ENCODE results near the gene XDH.
A peak's percentile ranks its signal among the peaks of the same experiment; 100 is the strongest.

The XDH gene

DNA sequence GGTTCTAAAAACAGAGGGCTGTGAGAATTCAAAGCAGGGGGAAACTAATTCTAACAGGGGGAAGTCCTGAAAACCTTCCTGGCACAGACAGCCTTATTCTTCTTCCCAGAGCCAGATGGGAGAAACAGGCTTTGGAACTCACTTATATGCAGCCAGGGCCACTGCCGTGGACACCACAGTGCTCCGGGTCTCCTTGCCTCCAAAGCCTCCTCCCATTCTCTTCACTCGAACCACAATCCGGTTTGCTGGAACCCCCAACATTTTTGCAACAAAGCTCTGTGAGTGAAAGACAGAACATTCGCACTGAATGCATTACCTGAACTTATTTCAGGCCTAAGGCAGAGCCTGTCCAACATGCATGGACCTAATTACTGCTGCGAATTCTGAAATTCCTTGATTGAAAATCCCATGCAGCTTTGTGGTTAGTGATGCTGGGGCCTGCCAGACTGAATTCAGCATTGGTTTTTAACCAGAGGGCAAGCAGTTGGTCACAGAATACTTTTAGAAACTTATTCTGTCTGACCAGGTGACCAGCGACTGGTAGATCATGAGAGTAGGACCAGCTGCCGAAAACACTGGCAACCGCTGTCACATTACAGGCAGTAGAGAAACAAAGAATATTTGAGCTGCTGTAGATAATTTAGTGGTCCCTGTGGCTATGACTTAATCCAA lies 48.6 kb downstream of the XDH start:
- DNase-seq (ENCODE audit: low read depth in 3 of 3): no peak

- DNase-seq (ENCODE audit: low read depth in 3 of 3): no peak
Measured at GRCh38 chr2:31365348-31365747, 49.2 kb downstream of the XDH start.

GRCh38 chr2:31363956-31364750 lies 50.4 kb downstream of the XDH start:
- DNase-seq (ENCODE audit: low read depth in 3 of 3): no peak

GRCh38 chr2:31362581-31362980 lies 52.0 kb downstream of the XDH start:
- DNase-seq (ENCODE audit: low read depth in 3 of 3): no peak

DNA sequence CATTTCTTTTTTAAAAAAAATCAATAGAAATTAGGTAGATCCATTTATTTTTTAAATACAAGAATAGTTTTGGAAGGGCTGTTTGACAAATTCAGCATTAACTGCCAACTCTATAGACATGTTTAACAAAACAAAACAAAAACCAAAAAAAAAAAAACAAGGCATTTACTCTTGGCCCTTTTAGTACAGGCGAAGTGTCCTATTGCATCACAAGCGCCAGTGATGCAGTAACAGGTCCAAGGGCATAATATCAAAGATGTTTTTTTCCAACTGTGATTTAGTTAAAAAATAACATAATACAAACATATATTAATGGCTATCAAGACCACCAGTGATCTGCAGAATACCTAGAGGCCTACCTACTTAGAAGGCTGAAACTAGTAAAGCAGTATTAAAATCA lies 55.3 kb downstream of the XDH start:
- DNase-seq (ENCODE audit: low read depth in 3 of 3): no peak

- DNase-seq (ENCODE audit: low read depth in 3 of 3): no peak
Measured at GRCh38 chr2:31354837-31355236, 59.7 kb downstream of the XDH start.

DNA sequence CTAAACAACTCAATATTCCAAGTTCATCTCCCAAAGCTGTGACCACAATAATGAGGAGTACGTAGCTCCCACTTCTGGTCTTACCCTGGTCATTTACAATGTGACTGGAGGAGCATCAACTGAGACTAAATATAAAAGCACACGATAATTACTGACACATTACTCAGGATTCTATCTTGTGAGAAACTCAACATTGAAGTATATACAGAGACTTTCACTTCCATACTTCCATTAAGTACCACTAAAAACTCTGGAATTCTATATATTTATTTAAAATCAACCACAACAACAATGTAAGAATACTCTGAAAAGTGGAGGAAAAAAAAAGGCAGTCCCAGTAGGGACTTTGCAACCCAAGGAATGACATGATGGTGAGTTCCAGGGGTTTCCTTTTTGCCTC lies 61.4 kb downstream of the XDH start:
- DNase-seq (ENCODE audit: low read depth in 3 of 3): no peak

- no peak for DNase-seq (ENCODE audit: low read depth in 3 of 3)
Measured at GRCh38 chr2:31349684-31350083, 64.9 kb downstream of the XDH start.

GRCh38 chr2:31349160-31349559 lies 65.4 kb downstream of the XDH start:
- no peak for DNase-seq (ENCODE audit: low read depth in 3 of 3)

GRCh38 chr2:31348618-31349017 lies 65.9 kb downstream of the XDH start:
- no peak for DNase-seq (ENCODE audit: low read depth in 3 of 3)

GRCh38 chr2:31347750-31348149 lies 66.8 kb downstream of the XDH start:
- no peak for DNase-seq (ENCODE audit: low read depth in 3 of 3)

DNA sequence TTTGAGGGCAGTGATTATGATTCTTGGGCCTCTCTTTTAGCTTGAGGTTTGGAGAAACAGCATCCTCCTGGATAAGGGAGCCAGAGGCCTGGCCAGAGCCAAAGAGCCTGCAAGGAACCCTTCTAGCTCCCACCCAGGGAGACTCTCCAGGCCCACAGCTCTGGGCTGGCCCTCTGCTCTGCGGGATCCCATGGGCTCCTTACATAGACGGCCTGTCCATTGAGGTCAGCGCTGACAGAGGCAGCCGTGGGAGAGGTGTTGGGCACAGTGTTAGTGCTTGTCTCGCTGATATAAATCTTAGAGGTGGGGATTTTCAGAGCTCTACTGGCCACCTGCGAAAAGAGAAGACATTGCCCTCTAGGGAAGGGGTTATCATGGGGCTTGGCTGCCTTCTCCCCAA lies 67.2 kb downstream of the XDH start:
- no peak for DNase-seq (ENCODE audit: low read depth in 3 of 3)

DNA sequence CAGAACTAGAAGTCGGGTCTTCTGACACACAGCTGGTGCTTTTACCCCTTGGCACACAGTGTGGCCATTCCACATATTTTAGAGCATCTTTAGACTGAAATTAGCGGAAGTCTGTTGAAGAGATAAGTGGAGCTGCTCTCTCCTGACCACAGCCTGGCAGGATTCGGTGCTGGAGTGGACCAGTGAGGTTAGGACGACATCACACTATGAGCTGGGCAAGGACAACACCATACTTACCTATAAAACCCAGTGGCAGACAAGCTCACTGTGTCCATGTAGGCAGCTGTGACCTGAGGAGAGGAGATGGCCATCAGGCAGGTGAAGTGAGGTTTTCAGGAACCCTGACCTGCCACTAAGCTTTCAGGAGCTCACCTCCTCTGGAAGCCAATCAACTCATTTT lies 70.1 kb downstream of the XDH start:
- DNase-seq (ENCODE audit: low read depth in 3 of 3): no peak

GRCh38 chr2:31341351-31341750 lies 73.2 kb downstream of the XDH start:
- no peak for DNase-seq (ENCODE audit: low read depth in 3 of 3)

- DNase-seq (ENCODE audit: low read depth in 3 of 3): no peak
Measured at GRCh38 chr2:31339696-31340095, 74.8 kb downstream of the XDH start.

DNA sequence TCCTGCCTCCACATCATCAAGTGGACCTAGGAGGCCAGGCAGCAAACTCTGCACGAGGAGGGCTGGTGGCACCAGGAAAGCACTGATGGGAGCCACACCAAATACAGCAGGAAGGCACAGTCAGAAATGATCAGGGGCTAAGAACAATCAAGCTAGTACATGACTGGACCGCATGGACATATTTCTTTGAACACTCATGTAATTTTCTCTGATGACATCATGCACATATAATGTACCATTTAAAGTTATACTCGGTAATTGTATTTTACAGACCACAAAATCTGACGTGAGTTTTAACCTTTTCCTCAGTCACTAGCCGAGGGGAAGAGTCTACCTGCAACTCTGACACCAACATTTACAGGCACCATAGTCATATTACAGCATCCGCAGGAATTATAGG lies 76.7 kb downstream of the XDH start:
- no peak for DNase-seq (ENCODE audit: low read depth in 3 of 3)

DNA sequence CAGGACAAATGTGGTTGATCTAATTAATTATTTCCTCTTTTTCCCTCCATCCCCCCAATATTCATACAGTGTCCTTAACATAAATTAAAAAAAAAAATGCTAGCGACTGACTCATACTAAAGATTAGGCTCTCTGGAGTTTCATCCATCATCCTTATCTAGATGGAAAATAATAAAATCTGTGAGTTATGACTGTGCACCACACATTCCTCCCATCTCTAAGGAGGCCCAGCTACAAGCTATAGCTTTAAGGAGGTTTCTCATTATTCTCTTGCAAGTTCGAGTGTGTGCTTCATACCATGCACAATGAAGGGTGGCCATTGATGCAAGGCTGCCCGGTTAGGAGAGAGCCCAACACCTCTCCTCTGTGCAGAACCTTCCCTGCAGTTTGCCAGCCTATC lies 77.3 kb downstream of the XDH start:
- DNase-seq (ENCODE audit: low read depth in 3 of 3): no peak

GRCh38 chr2:31335921-31336585 lies 78.5 kb downstream of the XDH start:
- no peak for DNase-seq (ENCODE audit: low read depth in 3 of 3)

- no peak for DNase-seq (ENCODE audit: low read depth in 3 of 3)
Measured at GRCh38 chr2:31334311-31335026, 80.1 kb downstream of the XDH start.

DNA sequence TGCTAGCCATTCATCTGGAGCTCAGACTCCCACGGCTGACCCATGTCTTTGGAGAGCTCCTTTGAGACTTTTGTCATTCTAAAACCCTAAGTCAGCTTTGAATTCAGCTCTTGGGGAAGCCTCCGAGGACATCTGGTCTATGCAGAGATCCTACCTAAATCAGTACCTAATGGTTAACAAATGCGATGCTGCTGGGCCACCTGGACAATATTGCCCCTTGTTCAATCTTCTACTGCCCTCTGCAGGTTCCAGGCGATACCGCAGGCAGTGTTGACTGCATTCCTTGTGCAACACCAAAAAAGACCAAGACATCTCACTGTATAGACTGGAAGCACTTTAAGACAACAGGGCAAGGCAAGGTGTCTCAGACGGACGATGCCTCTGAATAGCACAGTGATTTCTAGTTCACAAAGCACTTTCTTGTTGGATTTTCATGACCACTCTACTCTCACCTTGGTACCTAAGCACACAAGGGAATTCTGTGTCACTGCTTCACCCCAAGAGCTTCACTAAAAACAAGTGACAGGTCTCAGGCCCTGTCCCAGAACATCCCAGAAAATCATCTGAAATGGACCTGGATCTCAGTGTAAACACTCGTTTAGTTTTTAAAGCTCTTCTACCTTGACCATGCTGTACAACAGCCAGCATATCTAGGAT lies 80.9 kb downstream of the XDH start:
- DNase-seq (ENCODE audit: low read depth in 3 of 3): peak; percentile 55 to 61 (median 61)

DNA sequence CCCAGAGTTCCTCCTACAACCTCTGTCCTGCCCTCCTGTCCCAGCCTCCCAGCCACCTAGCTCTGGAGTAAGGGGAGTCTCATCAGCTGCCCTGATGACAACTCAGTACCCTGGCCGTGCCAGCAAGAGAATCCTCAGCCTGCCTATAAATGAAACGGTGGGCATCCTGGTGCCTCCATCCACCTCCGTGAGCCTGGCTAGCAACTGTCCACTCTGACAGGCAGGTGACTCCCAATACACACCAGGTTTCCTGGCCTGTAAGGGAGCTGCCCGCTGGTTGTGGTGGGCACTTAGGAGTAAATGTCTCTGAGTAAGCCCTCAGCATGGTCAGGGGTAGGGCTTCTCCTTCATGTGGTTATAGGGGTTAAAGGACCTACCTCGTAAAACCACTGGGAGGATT lies 81.5 kb downstream of the XDH start:
- DNase-seq (ENCODE audit: low read depth in 3 of 3): no peak

DNA sequence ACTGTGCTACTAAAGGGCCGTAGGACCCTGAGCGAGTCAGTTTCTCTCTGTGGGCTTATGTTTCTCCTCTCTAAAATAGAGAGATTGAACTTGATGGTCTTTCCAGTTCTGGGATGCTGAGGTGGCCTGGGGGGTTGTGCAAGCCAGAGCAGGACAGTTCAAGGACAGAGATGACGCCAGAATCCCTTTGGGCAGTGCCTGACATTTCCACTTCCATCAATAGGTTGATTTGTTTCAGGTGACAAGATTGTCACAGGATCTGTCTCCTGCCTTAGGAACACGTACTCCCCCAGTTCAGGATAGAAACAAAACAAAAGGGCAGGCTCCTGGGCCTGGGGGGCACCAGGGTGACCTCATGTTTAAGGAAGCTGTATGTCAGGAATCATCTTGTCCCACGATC lies 82.0 kb downstream of the XDH start:
- no peak for DNase-seq (ENCODE audit: low read depth in 3 of 3)
